Type B pancreatic cell (in vitro differentiated cells): ENCODE data around the gene SLC25A26. TPM values are rescaled to one million over a fixed set of nuclear protein-coding genes. Genes with fewer than 3 reads are reported as not detected.

Experiments used
- DNase-seq: peaks from one replicate; pipeline ENCODE4 v3.0.0; 2021; ENCODE audit warnings: mixed read lengths; ENCODE audit not compliant: unreplicated experiment; ENCODE audit errors: extremely low spot score
- H3K27ac Mint-ChIP-seq: 2 replicates; pipeline ENCODE4 v1.8.0; 2021; ENCODE audit warnings: mild to moderate bottlenecking, mixed read lengths
- H3K27me3 Mint-ChIP-seq: 2 replicates; pipeline ENCODE4 v1.8.0; 2021; ENCODE audit warnings: mixed read lengths
- H3K36me3 Mint-ChIP-seq: 2 replicates; pipeline ENCODE4 v1.8.0; 2021; ENCODE audit warnings: mixed read lengths
- H3K4me1 Mint-ChIP-seq: one replicate; pipeline ENCODE4 v1.8.0; 2021; ENCODE audit warnings: mixed read lengths; ENCODE audit not compliant: unreplicated experiment
- H3K4me3 Mint-ChIP-seq: 2 replicates; pipeline ENCODE4 v1.8.0; 2021; ENCODE audit warnings: mild to moderate bottlenecking, mixed read lengths
- H3K9me3 Mint-ChIP-seq: 2 replicates; pipeline ENCODE4 v1.8.0; 2021; ENCODE audit warnings: mixed read lengths
- total RNA-seq: library from RNA; stranded (reverse); gene quantifications from 2 replicates; pipeline ENCODE4 v1.2.1, GENCODE V29; 2021; ENCODE audit warnings: low replicate concordance
- TF ChIP-seq, protein P1 (sequence below): fragments of 200-600 bp; sonication (generic); conservative IDR thresholded peaks from 2 replicates; pipeline ENCODE4 v1.5.0; 2021; ENCODE audit warnings: antibody characterized with exemption, mild to moderate bottlenecking

Gene SLC25A26
- total RNA-seq, 1 donor from 2014 or later: 13.4 TPM

- no peaks in the 10 kb centered on the region for H3K27me3 Mint-ChIP-seq
- no peaks in the 10 kb centered on the region for H3K9me3 Mint-ChIP-seq
- H3K27ac Mint-ChIP-seq: no peak overlapping the region
- TF ChIP-seq, protein P1, sequence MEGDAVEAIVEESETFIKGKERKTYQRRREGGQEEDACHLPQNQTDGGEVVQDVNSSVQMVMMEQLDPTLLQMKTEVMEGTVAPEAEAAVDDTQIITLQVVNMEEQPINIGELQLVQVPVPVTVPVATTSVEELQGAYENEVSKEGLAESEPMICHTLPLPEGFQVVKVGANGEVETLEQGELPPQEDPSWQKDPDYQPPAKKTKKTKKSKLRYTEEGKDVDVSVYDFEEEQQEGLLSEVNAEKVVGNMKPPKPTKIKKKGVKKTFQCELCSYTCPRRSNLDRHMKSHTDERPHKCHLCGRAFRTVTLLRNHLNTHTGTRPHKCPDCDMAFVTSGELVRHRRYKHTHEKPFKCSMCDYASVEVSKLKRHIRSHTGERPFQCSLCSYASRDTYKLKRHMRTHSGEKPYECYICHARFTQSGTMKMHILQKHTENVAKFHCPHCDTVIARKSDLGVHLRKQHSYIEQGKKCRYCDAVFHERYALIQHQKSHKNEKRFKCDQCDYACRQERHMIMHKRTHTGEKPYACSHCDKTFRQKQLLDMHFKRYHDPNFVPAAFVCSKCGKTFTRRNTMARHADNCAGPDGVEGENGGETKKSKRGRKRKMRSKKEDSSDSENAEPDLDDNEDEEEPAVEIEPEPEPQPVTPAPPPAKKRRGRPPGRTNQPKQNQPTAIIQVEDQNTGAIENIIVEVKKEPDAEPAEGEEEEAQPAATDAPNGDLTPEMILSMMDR: no peak
- no peak overlapping the region for H3K4me3 Mint-ChIP-seq
- H3K36me3 Mint-ChIP-seq: peaks cover 41% of the 10 kb centered on the region
- no peak for DNase-seq
- H3K4me1 Mint-ChIP-seq: peaks cover 38% of the 10 kb centered on the region
These were observed 175.5 kb downstream of the SLC25A26 start for GRCh38 chr3:66396161-66396760.

DNA sequence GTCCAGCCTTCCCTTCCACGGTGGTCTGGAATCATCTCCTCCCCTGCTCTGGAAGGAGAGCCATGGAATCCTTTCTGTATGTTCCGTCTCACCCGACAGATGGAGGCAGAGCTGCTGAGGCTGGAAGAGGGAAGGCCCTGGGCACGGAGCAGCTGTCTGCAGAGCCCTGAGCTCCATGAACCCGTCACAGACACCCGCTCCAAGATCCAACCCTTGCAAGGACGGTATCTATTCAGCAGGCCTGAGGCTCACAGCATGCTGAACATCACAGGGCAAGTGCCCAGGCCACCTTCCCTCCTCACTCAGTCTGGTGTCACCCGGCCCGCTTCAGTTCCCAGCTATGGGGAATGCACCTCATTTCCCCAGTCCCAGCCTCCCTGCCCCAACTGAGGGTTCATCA is 176.1 kb downstream of the SLC25A26 start:
- no peak for DNase-seq
- H3K4me3 Mint-ChIP-seq: no peak overlapping the region
- no peak overlapping the region for H3K27ac Mint-ChIP-seq
- TF ChIP-seq, protein P1: no peak
- no peaks in the 10 kb centered on the region for H3K9me3 Mint-ChIP-seq
- H3K4me1 Mint-ChIP-seq: peaks cover 44% of the 10 kb centered on the region
- H3K27me3 Mint-ChIP-seq: no peaks in the 10 kb centered on the region
- peaks cover 39% of the 10 kb centered on the region for H3K36me3 Mint-ChIP-seq

DNA sequence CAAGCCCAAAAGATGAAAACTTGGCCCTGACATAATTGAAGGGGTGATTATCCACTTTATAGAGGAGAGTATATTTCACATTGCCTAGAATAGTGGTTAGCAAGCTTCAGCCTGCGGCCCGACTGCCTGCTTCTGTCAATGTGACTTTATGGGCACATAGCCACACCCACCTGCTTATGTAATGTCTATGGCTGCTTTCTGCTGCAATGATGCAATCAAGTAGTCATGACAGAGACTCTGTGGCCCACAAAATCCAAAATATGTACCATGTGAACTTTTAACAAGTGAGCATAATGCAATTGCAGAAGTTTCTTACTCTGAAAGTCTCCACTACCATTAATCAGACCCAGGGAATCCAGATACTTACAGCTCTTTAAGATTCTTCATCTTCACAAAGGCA is 176.9 kb downstream of the SLC25A26 start:
- H3K9me3 Mint-ChIP-seq: no peaks in the 10 kb centered on the region
- peaks cover 30% of the 10 kb centered on the region for H3K36me3 Mint-ChIP-seq
- H3K4me1 Mint-ChIP-seq: peaks cover 52% of the 10 kb centered on the region
- H3K4me3 Mint-ChIP-seq: no peak overlapping the region
- TF ChIP-seq, protein P1: no peak
- no peaks in the 10 kb centered on the region for H3K27me3 Mint-ChIP-seq
- no peak overlapping the region for H3K27ac Mint-ChIP-seq
- no peak for DNase-seq

DNA sequence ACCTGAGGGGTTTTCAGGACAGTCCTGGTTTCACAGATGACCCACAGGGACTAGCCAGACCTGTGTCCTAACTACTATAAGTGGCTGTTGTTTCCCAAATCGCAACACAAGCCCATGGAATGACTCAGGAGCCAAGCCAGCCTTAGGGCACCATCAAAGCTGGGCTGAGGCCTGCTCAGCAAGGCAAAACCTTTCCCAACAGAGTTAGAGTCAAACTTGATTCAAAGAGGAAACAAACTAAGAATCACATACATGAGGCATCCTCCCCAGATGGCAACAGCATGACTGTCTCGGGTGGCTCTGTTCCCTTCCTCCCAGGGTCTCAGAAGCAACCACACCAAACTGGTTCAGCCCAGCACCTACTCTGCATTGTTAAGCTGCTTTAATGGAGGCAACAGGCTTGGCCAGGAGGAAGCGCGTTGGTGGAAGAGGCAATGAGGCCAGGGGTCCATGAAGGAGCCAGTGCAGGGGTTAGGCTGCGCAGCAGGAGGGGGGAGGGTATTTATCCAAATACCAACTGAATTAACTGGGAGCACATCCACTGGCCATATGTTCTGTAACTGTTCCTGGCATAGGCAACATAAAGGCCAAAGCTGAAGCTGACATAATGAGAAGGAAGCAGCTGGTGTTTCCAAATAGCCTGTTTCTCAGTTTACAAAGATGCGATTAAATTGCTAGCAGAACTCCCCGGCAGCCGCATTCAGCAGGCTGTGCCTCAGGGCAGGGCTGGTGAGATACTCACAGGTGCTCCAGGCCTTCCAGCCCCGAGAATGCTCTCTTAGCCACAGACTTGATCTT is 177.6 kb downstream of the SLC25A26 start:
- Mint-ChIP-seq H3K4me3 (no peak overlapping the region), H3K9me3 (no peaks in the 10 kb centered on the region), H3K4me1 (peaks cover 56% of the 10 kb centered on the region), H3K36me3 (peaks cover 29% of the 10 kb centered on the region), H3K27me3 (no peaks in the 10 kb centered on the region), H3K27ac (no peak overlapping the region)
- TF ChIP-seq, protein P1: no peak
- DNase-seq: no peak

- no peak overlapping the region for H3K27ac Mint-ChIP-seq
- TF ChIP-seq, protein P1: no peak
- H3K4me3 Mint-ChIP-seq: no peak overlapping the region
- no peaks in the 10 kb centered on the region for H3K27me3 Mint-ChIP-seq
- H3K9me3 Mint-ChIP-seq: no peaks in the 10 kb centered on the region
- peaks cover 18% of the 10 kb centered on the region for H3K36me3 Mint-ChIP-seq
- peaks cover 44% of the 10 kb centered on the region for H3K4me1 Mint-ChIP-seq
- DNase-seq: no peak
These were observed 178.9 kb downstream of the SLC25A26 start for GRCh38 chr3:66399529-66400232.
